Thyroid gland (tissue), 4 donors: Measurements from ENCODE around the gene SH3BGRL.

Experiments used
- POLR2A ChIP-seq, 2 donors: fragments of 450-650 bp; IDR thresholded peaks; one replicate each; pipeline ENCODE4 v1.6.1; 2017; ENCODE audit warnings: antibody characterized with exemption in 2 of 2, mild to moderate bottlenecking in 2 of 2, moderate library complexity in 1 of 2
- TF ChIP-seq, protein P1 (sequence below), 6 experiments: fragments of 200-600 bp in 3 of 6; fragments of 450-650 bp in 3 of 6; sonication (generic) in 3 of 6; IDR thresholded peaks; one replicate each; pipeline ENCODE4 v1.5.1; 2016 to 2019; ENCODE audit warnings: antibody characterized with exemption in 6 of 6, mild to moderate bottlenecking in 2 of 6, inconsistent platforms in 1 of 6, moderate library complexity in 1 of 6

DNA sequence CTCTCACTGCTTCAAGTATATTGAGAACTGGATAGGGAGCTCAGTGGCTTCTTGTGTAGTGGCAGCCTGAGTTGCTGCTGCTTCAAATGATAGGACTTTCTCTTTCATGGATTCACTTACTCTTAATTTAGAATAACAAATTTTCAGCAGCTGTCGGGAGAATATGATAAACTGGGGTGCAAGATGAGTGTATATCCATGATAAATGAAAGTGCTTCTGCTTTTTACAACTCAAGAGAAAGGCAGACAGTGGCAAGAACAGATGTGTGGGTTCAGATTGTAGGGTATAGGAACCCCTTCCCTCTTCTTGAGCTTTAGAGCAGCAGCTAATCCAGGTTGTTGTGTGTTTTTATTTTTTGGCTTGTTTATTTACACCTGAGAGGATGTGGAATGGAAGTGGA, 1.0 kb downstream of the SH3BGRL start:
- TF ChIP-seq, protein P1, sequence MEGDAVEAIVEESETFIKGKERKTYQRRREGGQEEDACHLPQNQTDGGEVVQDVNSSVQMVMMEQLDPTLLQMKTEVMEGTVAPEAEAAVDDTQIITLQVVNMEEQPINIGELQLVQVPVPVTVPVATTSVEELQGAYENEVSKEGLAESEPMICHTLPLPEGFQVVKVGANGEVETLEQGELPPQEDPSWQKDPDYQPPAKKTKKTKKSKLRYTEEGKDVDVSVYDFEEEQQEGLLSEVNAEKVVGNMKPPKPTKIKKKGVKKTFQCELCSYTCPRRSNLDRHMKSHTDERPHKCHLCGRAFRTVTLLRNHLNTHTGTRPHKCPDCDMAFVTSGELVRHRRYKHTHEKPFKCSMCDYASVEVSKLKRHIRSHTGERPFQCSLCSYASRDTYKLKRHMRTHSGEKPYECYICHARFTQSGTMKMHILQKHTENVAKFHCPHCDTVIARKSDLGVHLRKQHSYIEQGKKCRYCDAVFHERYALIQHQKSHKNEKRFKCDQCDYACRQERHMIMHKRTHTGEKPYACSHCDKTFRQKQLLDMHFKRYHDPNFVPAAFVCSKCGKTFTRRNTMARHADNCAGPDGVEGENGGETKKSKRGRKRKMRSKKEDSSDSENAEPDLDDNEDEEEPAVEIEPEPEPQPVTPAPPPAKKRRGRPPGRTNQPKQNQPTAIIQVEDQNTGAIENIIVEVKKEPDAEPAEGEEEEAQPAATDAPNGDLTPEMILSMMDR (IDR thresholded peaks at IDR 0.05) = no peak
- no peak for TF ChIP-seq POLR2A (IDR thresholded peaks at IDR 0.05)
